Panc1 (cell line): ENCODE measurements around the gene DCP2. TPM values are rescaled to one million over a fixed set of nuclear protein-coding genes. Genes with fewer than 3 reads are reported as not detected.

Source experiments
- ATAC-seq: fragments of 200-7000 bp; cut with Tn5 transposase; 2 replicates; pipeline ENCODE4 v1.9.1; 2020; ENCODE audit warnings: mild to moderate bottlenecking, moderate library complexity
- BruUV-seq: library from RNA; stranded (reverse); fragments of 400-500 nt; replicated peaks from 2 replicates; lab custom pipeline; 2021; lab: Mats Ljungman, UMichigan
- CTCF ChIA-PET: fragments of 300-600 bp; sonication (Branson Sonifier 250); formaldehyde crosslinking; loops from one replicate; lab custom pipeline; 2022; ENCODE audit warnings: antibody characterized with exemption; lab: Charles Lee
- POLR2A ChIA-PET: fragments of 300-600 bp; sonication (Branson Sonifier 250); formaldehyde crosslinking; loops from one replicate; lab custom pipeline; 2022; ENCODE audit warnings: antibody characterized with exemption; lab: Charles Lee
- DNase-seq: peaks from one replicate; pipeline ENCODE4 v3.0.0-alpha.2; 2010; ENCODE audit warnings: low read depth, low spot score
- H3K27ac ChIP-seq: 2 replicates; pipeline ENCODE4 v1.5.1; 2011; ENCODE audit warnings: mild to moderate bottlenecking, low read length, inconsistent platforms
- H3K27me3 ChIP-seq: fragments of 200-500 bp; sonication (Bioruptor generic); 2 replicates; pipeline ENCODE4 v1.6.0; 2014; ENCODE audit warnings: low read length, inconsistent platforms; ENCODE audit not compliant: control insufficient read depth, insufficient read depth
- H3K36me3 ChIP-seq: fragments of 200-500 bp; sonication (Bioruptor generic); 2 replicates; pipeline ENCODE4 v1.5.1; 2014; ENCODE audit warnings: inconsistent platforms, mild to moderate bottlenecking, low read length, moderate library complexity; ENCODE audit not compliant: control insufficient read depth, insufficient read depth
- H3K4me1 ChIP-seq: 2 replicates; pipeline ENCODE4 v1.5.1; 2011; ENCODE audit warnings: inconsistent platforms, mild to moderate bottlenecking, low read length, moderate library complexity; ENCODE audit not compliant: control insufficient read depth, insufficient read depth
- H3K4me3 ChIP-seq, 2 experiments: 2 replicates each; pipeline ENCODE4 v1.5.1; 2011 to 2012; ENCODE audit warnings: low read depth in 2 of 2, low read length in 2 of 2, mild to moderate bottlenecking in 2 of 2, inconsistent platforms in 1 of 2, moderate library complexity in 1 of 2
- H3K9me3 ChIP-seq: fragments of 200-500 bp; sonication (Bioruptor generic); 2 replicates; pipeline ENCODE4 v1.5.1; 2014; ENCODE audit warnings: low read depth, mild to moderate bottlenecking, inconsistent platforms, low read length, moderate library complexity; ENCODE audit not compliant: control insufficient read depth, insufficient read depth
- POLR2AphosphoS5 ChIP-seq: IDR thresholded peaks from 2 replicates; pipeline ENCODE4 v1.6.1; 2012; ENCODE audit warnings: mild to moderate bottlenecking, low read depth, low read length, moderate library complexity
- SIN3A ChIP-seq: IDR thresholded peaks from 2 replicates; pipeline ENCODE4 v1.6.1; 2012; ENCODE audit warnings: low read depth, mild to moderate bottlenecking, low read length, moderate library complexity, borderline replicate concordance; ENCODE audit not compliant: insufficient read depth
- TCF7L2 ChIP-seq: IDR thresholded peaks from 2 replicates; pipeline ENCODE4 v1.6.1; 2011; ENCODE audit warnings: mild to moderate bottlenecking, low read depth, low read length, inconsistent platforms
- in situ Hi-C: cut with HindIII; loops from 2 replicates; pipeline ENCODE4 v1.10.0; 2016; ENCODE audit warnings: low sequenced_read_pairs, low pct_unique_long_range_greater_than_20kb
- intact Hi-C: fragments of 100-400 bp; cut with micrococcal nuclease; formaldehyde crosslinking; loops from one replicate; pipeline ENCODE4 v1.10.0; 2022; ENCODE audit not compliant: unreplicated experiment
- total RNA-seq: library from RNA; stranded (reverse); gene quantifications from one replicate; pipeline ENCODE4 v1.2.1, GENCODE V29; 2021; ENCODE audit not compliant: unreplicated experiment
- TF ChIP-seq, protein P1 (sequence below): fragments of 450-650 bp; IDR thresholded peaks from 2 replicates; pipeline ENCODE4 v1.5.1; 2017; ENCODE audit warnings: mild to moderate bottlenecking
- TF ChIP-seq, protein P2 (sequence below), 2 experiments: IDR thresholded peaks; 2 replicates each; pipeline ENCODE4 v1.6.1; 2011 to 2012; ENCODE audit warnings: low read depth in 2 of 2, control low read depth in 1 of 2, low read length in 1 of 2, mild to moderate bottlenecking in 1 of 2, moderate library complexity in 1 of 2; ENCODE audit not compliant: insufficient read depth in 1 of 2

DCP2 gene
- total RNA-seq, 1 experiment from 2014 or later = 70.4 TPM

DNA sequence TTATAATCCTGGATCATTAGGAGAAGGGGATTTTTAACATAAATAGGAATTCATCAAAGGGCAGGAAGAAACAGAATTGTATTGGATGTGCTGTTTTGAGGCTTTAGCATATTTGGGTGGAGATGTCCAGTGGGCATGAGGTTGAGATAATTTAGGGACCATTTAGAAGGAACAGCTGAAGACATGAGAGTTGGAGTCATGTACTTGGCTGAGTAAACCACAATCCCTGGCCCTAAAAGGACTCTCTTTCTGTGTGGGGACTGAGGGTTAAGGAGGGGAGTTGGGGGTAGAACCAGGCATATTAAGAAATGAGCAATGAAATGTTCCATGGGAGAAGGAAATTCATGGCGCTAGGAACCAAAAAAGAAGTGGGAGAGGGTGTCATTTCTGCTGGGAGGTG is 61.5 kb downstream of the DCP2 start:
- in situ Hi-C loops (no loop called here), intact Hi-C loops (no loop called here)
- Histone ChIP-seq H3K4me3 (no peak overlapping the region), H3K9me3 (no peaks in the 10 kb centered on the region), H3K4me1 (no peaks in the 10 kb centered on the region), H3K27ac (no peak overlapping the region), H3K27me3 (no peaks in the 10 kb centered on the region), H3K36me3 (no peaks in the 10 kb centered on the region)
- POLR2A ChIA-PET = no interaction called here
- CTCF ChIA-PET = no interaction called here
- DNase-seq (no peak), ATAC-seq (no peak)
- TF ChIP-seq POLR2AphosphoS5 (no peak), TCF7L2 (no peak), SIN3A (no peak)
- TF ChIP-seq, protein P1, sequence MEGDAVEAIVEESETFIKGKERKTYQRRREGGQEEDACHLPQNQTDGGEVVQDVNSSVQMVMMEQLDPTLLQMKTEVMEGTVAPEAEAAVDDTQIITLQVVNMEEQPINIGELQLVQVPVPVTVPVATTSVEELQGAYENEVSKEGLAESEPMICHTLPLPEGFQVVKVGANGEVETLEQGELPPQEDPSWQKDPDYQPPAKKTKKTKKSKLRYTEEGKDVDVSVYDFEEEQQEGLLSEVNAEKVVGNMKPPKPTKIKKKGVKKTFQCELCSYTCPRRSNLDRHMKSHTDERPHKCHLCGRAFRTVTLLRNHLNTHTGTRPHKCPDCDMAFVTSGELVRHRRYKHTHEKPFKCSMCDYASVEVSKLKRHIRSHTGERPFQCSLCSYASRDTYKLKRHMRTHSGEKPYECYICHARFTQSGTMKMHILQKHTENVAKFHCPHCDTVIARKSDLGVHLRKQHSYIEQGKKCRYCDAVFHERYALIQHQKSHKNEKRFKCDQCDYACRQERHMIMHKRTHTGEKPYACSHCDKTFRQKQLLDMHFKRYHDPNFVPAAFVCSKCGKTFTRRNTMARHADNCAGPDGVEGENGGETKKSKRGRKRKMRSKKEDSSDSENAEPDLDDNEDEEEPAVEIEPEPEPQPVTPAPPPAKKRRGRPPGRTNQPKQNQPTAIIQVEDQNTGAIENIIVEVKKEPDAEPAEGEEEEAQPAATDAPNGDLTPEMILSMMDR = no peak
- TF ChIP-seq, protein P2, sequence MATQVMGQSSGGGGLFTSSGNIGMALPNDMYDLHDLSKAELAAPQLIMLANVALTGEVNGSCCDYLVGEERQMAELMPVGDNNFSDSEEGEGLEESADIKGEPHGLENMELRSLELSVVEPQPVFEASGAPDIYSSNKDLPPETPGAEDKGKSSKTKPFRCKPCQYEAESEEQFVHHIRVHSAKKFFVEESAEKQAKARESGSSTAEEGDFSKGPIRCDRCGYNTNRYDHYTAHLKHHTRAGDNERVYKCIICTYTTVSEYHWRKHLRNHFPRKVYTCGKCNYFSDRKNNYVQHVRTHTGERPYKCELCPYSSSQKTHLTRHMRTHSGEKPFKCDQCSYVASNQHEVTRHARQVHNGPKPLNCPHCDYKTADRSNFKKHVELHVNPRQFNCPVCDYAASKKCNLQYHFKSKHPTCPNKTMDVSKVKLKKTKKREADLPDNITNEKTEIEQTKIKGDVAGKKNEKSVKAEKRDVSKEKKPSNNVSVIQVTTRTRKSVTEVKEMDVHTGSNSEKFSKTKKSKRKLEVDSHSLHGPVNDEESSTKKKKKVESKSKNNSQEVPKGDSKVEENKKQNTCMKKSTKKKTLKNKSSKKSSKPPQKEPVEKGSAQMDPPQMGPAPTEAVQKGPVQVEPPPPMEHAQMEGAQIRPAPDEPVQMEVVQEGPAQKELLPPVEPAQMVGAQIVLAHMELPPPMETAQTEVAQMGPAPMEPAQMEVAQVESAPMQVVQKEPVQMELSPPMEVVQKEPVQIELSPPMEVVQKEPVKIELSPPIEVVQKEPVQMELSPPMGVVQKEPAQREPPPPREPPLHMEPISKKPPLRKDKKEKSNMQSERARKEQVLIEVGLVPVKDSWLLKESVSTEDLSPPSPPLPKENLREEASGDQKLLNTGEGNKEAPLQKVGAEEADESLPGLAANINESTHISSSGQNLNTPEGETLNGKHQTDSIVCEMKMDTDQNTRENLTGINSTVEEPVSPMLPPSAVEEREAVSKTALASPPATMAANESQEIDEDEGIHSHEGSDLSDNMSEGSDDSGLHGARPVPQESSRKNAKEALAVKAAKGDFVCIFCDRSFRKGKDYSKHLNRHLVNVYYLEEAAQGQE (IDR thresholded peaks at IDR 0.05; ENCODE audit: insufficient read depth in 1 of 2, low read depth in 2 of 2, low read length in 1 of 2) = no peak
- BruUV-seq = no TSS peak

DNA sequence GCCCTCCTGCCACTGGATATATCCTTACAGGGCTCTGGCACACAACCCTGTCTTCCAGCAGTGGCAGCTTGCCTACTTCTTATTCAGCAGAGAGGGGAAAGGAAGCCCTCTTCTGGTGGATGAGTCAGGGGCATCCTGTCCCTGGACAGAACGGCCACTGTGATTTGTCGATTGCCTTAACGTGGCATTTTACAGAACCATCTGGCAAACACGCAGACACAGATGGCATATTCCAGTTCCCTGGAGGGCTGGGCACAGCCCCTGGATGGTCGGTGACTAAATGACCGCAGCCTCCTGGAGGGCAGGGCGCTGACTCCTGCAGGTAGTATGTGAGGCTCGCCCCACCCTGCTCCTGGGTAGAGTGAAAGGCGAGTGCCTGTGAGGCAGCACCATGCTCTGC is 62.1 kb downstream of the DCP2 start:
- Histone ChIP-seq H3K4me3 (no peak overlapping the region), H3K9me3 (no peaks in the 10 kb centered on the region), H3K27ac (no peak overlapping the region), H3K27me3 (no peaks in the 10 kb centered on the region), H3K4me1 (no peaks in the 10 kb centered on the region), H3K36me3 (no peaks in the 10 kb centered on the region)
- ATAC-seq (peak; percentile 17; the same call in 1 of the 2 replicates), DNase-seq (no peak)
- TF ChIP-seq SIN3A = no peak
- no peak for TF ChIP-seq TCF7L2
- no peak for TF ChIP-seq POLR2AphosphoS5
- TF ChIP-seq, protein P2 (IDR thresholded peaks at IDR 0.05; ENCODE audit: insufficient read depth in 1 of 2, low read depth in 2 of 2, low read length in 1 of 2) = no peak
- TF ChIP-seq, protein P1 = no peak
- in situ Hi-C loops (no loop called here), intact Hi-C loops (no loop called here)
- no TSS peak for BruUV-seq
- POLR2A ChIA-PET = no interaction called here
- CTCF ChIA-PET = no interaction called here
